ENCODE measurements around the gene SFTPA2. TPM values are rescaled to one million over a fixed set of nuclear protein-coding genes. Genes with fewer than 3 reads are reported as not detected.

Gene SFTPA2
- total and polyA plus RNA-seq, 2 of the 4 experiments (the other 2 are of a cell fraction): not detected

- H2BK15ac ChIP-seq (ENCODE audit: low read depth, low read length): no peak overlapping the region
- H3K14ac ChIP-seq (replicated peaks; ENCODE audit: low read depth, low read length): no peak overlapping the region
- H4K8ac ChIP-seq (ENCODE audit: low read depth in 2 of 2, low read length in 2 of 2): no peak overlapping the region
- intact Hi-C loops (cut with micrococcal nuclease): no loop called here
- no peaks in the 10 kb centered on the region for H3K9me1 ChIP-seq (ENCODE audit: insufficient read depth, low read length)
- H3K4me1 ChIP-seq (ENCODE audit: control insufficient read depth, insufficient read depth, low read length): no peaks in the 10 kb centered on the region
- no peak overlapping the region for H2AK9ac ChIP-seq (replicated peaks; ENCODE audit: low read depth, low read length, poor library complexity)
- no peak overlapping the region for H2BK20ac ChIP-seq (ENCODE audit: low read depth, low read length)
- H3K27ac ChIP-seq (ENCODE audit: insufficient read depth, low read length): no peak overlapping the region
- TF ChIP-seq CEBPB (IDR thresholded peaks at IDR 0.05; ENCODE audit: low read depth, low read length): no peak
- TF ChIP-seq NFE2L2 (IDR thresholded peaks at IDR 0.05; ENCODE audit: low read depth, low read length): no peak
- TF ChIP-seq CTCF (conservative IDR thresholded peaks at IDR 0.05; ENCODE audit: low read depth, low read length): no peak
- no peak for TF ChIP-seq BHLHE40 (IDR thresholded peaks at IDR 0.05; ENCODE audit: low read depth, low read length)
- no peak for TF ChIP-seq SMC3 (IDR thresholded peaks at IDR 0.05; ENCODE audit: low read depth, low read length)
- no peak for TF ChIP-seq MXI1 (IDR thresholded peaks at IDR 0.05; ENCODE audit: borderline replicate concordance, low read depth, low read length)
- TF ChIP-seq RFX5 (IDR thresholded peaks at IDR 0.05; ENCODE audit: low read depth, low read length): no peak
- no peak for TF ChIP-seq POLR2A (IDR thresholded peaks at IDR 0.05; ENCODE audit: low read depth, low read length)
- TF ChIP-seq USF2 (IDR thresholded peaks at IDR 0.05; ENCODE audit: low read depth, low read length): no peak
- TF ChIP-seq FOS (IDR thresholded peaks at IDR 0.05; ENCODE audit: low read depth, low read length): no peak
- TF ChIP-seq RAD21 (IDR thresholded peaks at IDR 0.05; ENCODE audit: low read length): no peak
- TF ChIP-seq MAZ (IDR thresholded peaks at IDR 0.05; ENCODE audit: borderline replicate concordance, low read depth, low read length): no peak
- H2AFZ ChIP-seq (replicated peaks; ENCODE audit: low read length, poor library complexity): no peak overlapping the region
- no peak overlapping the region for H2AK5ac ChIP-seq (ENCODE audit: low read depth, low read length)
- no peak overlapping the region for H3K4me2 ChIP-seq (ENCODE audit: low read depth, low read length)
- no peak for DNase-seq
- in situ Hi-C loops (cut with MboI; ENCODE audit: low sequenced_read_pairs): loop anchor here (10.0 kb wide), 1 partner anchor 227 kb away; no protein-coding TSS in a partner anchor
- H4K20me1 ChIP-seq (ENCODE audit: insufficient read depth, low read length): no peaks in the 10 kb centered on the region
- H3K56ac ChIP-seq (ENCODE audit: extremely low read depth, insufficient read depth, low read length): no peak overlapping the region
- no CpG with 5 or more reads among the region's 1 CpG for WGBS, 2 experiments (ENCODE audit: extremely low coverage in 2 of 2, insufficient read length in 1 of 2)
- no peak overlapping the region for H2BK5ac ChIP-seq (ENCODE audit: low read depth, low read length, poor library complexity, severe bottlenecking)
- no peak overlapping the region for H3K9ac ChIP-seq (ENCODE audit: low read depth, low read length)
- H3K23ac ChIP-seq (ENCODE audit: low read depth, low read length): no peak overlapping the region
- no peak overlapping the region for H2BK120ac ChIP-seq (ENCODE audit: low read depth, low read length)
- H3K79me1 ChIP-seq (ENCODE audit: low read depth in 1 of 2, low read length in 2 of 2): no peaks in the 10 kb centered on the region
- peaks cover 8% of the 10 kb centered on the region for H3K9me3 ChIP-seq (ENCODE audit: control insufficient read depth, insufficient read depth, low read length)
- ATAC-seq (ENCODE audit: low read depth): no peak
- no peak overlapping the region for H4K91ac ChIP-seq (ENCODE audit: insufficient read depth, low read depth, low read length)
- ChIA-PET CTCF (no interaction called here), POLR2A (ENCODE audit: unreplicated experiment) (no interaction called here)
- H3K4me3 ChIP-seq (ENCODE audit: insufficient read depth, low read depth, low read length): no peak overlapping the region
- no peak overlapping the region for H3K4ac ChIP-seq (ENCODE audit: low read depth, low read length)
- no peak overlapping the region for H4K5ac ChIP-seq (ENCODE audit: low read depth, low read length)
- no TSS peak for BruUV-seq (replicated peaks)
- H3K27me3 ChIP-seq (ENCODE audit: control insufficient read depth, insufficient read depth, low read length): peaks cover 16% of the 10 kb centered on the region
- no peaks in the 10 kb centered on the region for H3K36me3 ChIP-seq (ENCODE audit: control insufficient read depth, insufficient read depth, low read length)
- H3K18ac ChIP-seq (ENCODE audit: low read depth, low read length): no peak overlapping the region
- dilution Hi-C loops (cut with HindIII; ENCODE audit: low sequenced_read_pairs, unreplicated experiment): no loop called here
Measured at GRCh38 chr10:79601939-79602338, 41.7 kb upstream of the SFTPA2 start.
